Immature natural killer cell (primary cell): ENCODE results near the gene PSMD3. TPM values are rescaled to one million over a fixed set of nuclear protein-coding genes. Genes with fewer than 3 reads are reported as not detected.

Source experiments
- DNase-seq, 3 donors: peaks; one replicate each; pipeline ENCODE4 v3.0.0; 2022; ENCODE audit warnings: mixed read lengths in 1 of 3
- H3K27ac Mint-ChIP-seq, 6 donors: one replicate each; pipeline ENCODE4 v1.8.0; 2020; ENCODE audit warnings: mixed read lengths in 6 of 6, mild to moderate bottlenecking in 5 of 6, inconsistent platforms in 4 of 6, moderate library complexity in 3 of 6
- H3K27me3 Mint-ChIP-seq, 3 donors: one replicate each; pipeline ENCODE4 v1.8.0; 2020 to 2021; ENCODE audit warnings: low read depth in 3 of 3, mild to moderate bottlenecking in 3 of 3, mixed read lengths in 3 of 3, moderate library complexity in 3 of 3, inconsistent platforms in 1 of 3
- H3K36me3 Mint-ChIP-seq, 3 donors: one replicate each; pipeline ENCODE4 v1.8.0; 2020; ENCODE audit warnings: mixed read lengths in 3 of 3, inconsistent platforms in 2 of 3, mild to moderate bottlenecking in 2 of 3
- H3K4me1 Mint-ChIP-seq, 2 donors: one replicate each; pipeline ENCODE4 v1.8.0; 2020; ENCODE audit warnings: inconsistent platforms in 2 of 2, mild to moderate bottlenecking in 2 of 2, mixed read lengths in 2 of 2, moderate library complexity in 1 of 2
- H3K4me3 Mint-ChIP-seq, 5 donors: one replicate each; pipeline ENCODE4 v1.8.0; 2020; ENCODE audit warnings: mild to moderate bottlenecking in 5 of 5, mixed read lengths in 5 of 5, inconsistent platforms in 3 of 5, moderate library complexity in 3 of 5
- H3K9me3 Mint-ChIP-seq, 6 donors: one replicate each; pipeline ENCODE4 v1.8.0; 2020; ENCODE audit warnings: mild to moderate bottlenecking in 6 of 6, mixed read lengths in 6 of 6, inconsistent platforms in 4 of 6, moderate library complexity in 3 of 6
- polyA plus RNA-seq, 3 donors: library from polyadenylated mRNA; unstranded; fragments of 300-500 nt; fragmentation: Illumina TruSeq; gene quantifications; one replicate each; pipeline ENCODE4 v1.2.3, GENCODE V29; 2021

Gene PSMD3
- polyA plus RNA-seq, 3 donors from 2014 or later, result 47.0 to 59.1 (median 47.7) TPM

DNA sequence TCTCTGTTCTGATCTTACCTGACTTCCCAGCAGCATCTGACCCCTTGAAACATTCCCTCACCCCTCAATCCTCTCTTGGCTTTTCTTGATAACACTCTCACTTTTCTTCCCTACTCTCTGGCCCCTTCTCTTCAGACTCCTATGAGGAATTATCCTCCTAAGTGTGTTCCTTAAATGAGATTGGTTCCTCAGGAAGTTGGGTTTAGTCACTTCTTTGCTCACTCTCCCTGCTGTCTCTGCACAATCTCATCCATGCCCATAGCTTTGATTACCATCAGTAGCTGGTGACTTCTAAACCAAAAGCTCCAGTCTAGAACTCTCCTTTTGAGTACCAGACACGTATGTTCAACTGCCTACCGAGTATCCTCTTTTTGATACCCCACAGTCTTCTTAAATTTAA lies 60.6 kb downstream of the PSMD3 start:
- Mint-ChIP-seq H3K4me1 (peaks cover 0 to 4% of the 10 kb centered on the region in 2 donors), H3K9me3 (no peaks in the 10 kb centered on the region), H3K27me3 (no peaks in the 10 kb centered on the region), H3K36me3 (peaks cover 0 to 16% (median 0%) of the 10 kb centered on the region in 3 donors), H3K4me3 (no peak overlapping the region), H3K27ac (peak overlapping the region in 1 of 6 donors; percentile 14)
- no peak for DNase-seq

Other genes with a start within 250 kb of the PSMD3 start
- not detected for gene GRB7, start 242.9 kb upstream of the PSMD3 start, polyA plus RNA-seq
- gene IKZF3, start 116.5 kb upstream of the PSMD3 start, polyA plus RNA-seq, result 10 to 100 TPM in 2 of 3 donors, 1 to 10 TPM in 1; 3.1 to 77.5 (median 15.7) TPM
- gene ZPBP2, start 112.6 kb upstream of the PSMD3 start, polyA plus RNA-seq, result not detected
- 1 to 10 TPM in 2 of 3 donors, under 1 TPM in 1; 0.13 to 2.4 (median 2.1) TPM for gene GSDMB, start 62.2 kb upstream of the PSMD3 start, polyA plus RNA-seq
- gene ORMDL3, start 53.2 kb upstream of the PSMD3 start, polyA plus RNA-seq, result 100 to 1,000 TPM in 1 of 3 donors, 10 to 100 TPM in 2; 44.1 to 154 (median 63.8) TPM
- gene LRRC3C, start 53.1 kb upstream of the PSMD3 start, polyA plus RNA-seq, result not detected
- gene GSDMA, start 17.8 kb upstream of the PSMD3 start, polyA plus RNA-seq, result 1 to 10 TPM in 1 of 3 donors, not detected in 2; 2.3 TPM
- not detected for gene CSF3, start 34.6 kb downstream of the PSMD3 start, polyA plus RNA-seq
- gene MED24, start 73.6 kb downstream of the PSMD3 start, polyA plus RNA-seq, result 10 to 100 TPM; 34.8 to 75.8 (median 53.2) TPM
- gene THRA, start 82.2 kb downstream of the PSMD3 start, polyA plus RNA-seq, result 10 to 100 TPM in 1 of 3 donors, 1 to 10 TPM in 2; 5.0 to 15.0 (median 8.0) TPM
- gene NR1D1, start 119.8 kb downstream of the PSMD3 start, polyA plus RNA-seq, result 1 to 10 TPM in 1 of 3 donors, under 1 TPM in 1, not detected in 1; 0.49 to 2.8 TPM
- gene MSL1, start 141.2 kb downstream of the PSMD3 start, polyA plus RNA-seq, result 10 to 100 TPM in 2 of 3 donors, 1 to 10 TPM in 1; 5.6 to 16.2 (median 11.1) TPM
- 10 to 100 TPM; 24.5 to 53.5 (median 27.7) TPM for gene CASC3, start 159.7 kb downstream of the PSMD3 start, polyA plus RNA-seq
- gene RAPGEFL1, start 196.7 kb downstream of the PSMD3 start, polyA plus RNA-seq, result not detected
- gene WIPF2, start 238.5 kb downstream of the PSMD3 start, polyA plus RNA-seq, result 10 to 100 TPM in 1 of 3 donors, 1 to 10 TPM in 2; 4.0 to 14.2 (median 5.2) TPM